ENCODE measurements around the gene PI4KA.

Gene PI4KA

DNA sequence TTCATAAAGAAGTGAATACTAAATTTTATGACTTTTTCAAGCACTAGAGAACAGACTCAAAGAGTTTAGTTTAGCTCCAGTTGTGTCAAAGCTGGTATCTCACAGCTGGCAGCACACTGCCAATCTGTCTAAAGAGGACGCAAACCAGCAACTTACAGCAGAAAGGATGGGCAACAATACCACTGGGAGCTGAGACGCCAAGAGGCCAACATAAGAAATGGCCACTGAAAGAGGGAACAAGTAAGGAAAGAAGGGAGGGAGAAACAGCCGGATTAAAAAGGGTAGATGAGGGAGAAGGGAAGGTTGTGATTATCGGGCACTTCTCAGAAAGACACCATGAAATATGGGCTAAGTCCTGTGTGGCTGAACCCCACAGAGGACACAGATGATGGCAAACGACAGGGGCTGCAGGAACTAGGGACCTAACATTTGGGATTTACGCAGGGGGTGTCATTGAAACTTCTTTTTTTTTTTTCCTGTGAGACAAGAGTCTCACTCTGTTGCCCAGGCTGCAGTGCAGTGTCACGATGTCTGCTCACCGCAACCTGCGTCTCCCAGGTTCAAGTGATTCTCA is 43.0 kb downstream of the PI4KA start:
- in situ Hi-C loops (cut with MboI; ENCODE audit: low pct_unique_long_range_greater_than_20kb, low sequenced_read_pairs, unreplicated experiment) = no loop called here
- no peak for TF ChIP-seq CTCF (IDR thresholded peaks at IDR 0.05; ENCODE audit: extremely low read depth, insufficient read depth, missing control alignments)

DNA sequence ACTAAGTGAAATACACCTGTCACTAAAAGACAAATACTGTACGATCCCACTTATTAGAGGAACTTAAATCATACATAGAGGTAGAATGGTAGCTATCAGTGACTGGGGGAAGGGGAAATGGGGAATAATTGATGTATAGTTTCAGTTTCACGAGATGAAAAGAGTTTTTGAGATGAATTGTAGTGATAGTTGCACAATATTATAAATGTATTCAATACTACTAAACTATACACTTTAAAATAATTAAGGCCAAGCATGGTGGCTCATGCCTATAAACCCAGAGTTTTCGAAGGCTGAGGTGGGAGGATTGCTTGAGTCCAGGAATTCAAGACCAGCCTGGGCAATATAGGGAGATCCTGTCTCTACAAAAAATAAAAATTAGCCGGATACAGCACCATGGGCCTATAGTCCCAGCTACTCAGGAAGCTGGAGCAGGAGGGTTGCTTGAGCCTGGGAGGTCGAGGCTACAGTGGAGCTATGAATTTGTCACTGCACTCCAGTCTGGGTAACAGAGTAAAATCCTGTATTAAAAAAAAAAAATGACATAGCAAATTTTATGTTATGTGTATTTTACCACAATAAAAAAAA is 44.3 kb downstream of the PI4KA start:
- DNase-seq (ENCODE audit: low spot score) = no peak
- in situ Hi-C loops (cut with MboI; ENCODE audit: low pct_unique_long_range_greater_than_20kb, low sequenced_read_pairs, unreplicated experiment) = no loop called here
- no peak for TF ChIP-seq CTCF (IDR thresholded peaks at IDR 0.05; ENCODE audit: extremely low read depth, insufficient read depth, missing control alignments)

More for the DNA sequence above, 43.0 kb downstream of the PI4KA start:
- DNase-seq (ENCODE audit: low spot score) = no peak

DNA sequence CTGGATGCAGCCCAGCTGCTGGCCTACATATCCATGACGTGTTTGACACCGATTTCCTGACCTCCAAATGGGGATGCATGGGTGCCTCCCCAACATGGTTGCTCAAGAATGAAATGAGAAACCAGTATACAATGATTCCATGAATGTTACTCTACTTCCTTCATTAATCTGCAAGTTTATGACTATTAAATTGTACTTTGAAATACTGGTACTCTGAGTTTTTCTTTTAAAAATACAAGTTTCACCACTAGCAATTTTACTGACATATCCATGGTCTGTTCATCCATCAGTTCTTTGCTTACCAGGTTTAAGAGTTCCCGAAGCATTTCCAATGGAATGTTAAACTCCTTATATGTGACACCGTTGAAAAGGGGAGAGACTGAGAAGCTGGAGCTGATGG is 45.6 kb downstream of the PI4KA start:
- TF ChIP-seq CTCF (IDR thresholded peaks at IDR 0.05; ENCODE audit: extremely low read depth, insufficient read depth, missing control alignments) = no peak
- DNase-seq (ENCODE audit: low spot score) = no peak
- in situ Hi-C loops (cut with MboI; ENCODE audit: low pct_unique_long_range_greater_than_20kb, low sequenced_read_pairs, unreplicated experiment) = no loop called here

DNA sequence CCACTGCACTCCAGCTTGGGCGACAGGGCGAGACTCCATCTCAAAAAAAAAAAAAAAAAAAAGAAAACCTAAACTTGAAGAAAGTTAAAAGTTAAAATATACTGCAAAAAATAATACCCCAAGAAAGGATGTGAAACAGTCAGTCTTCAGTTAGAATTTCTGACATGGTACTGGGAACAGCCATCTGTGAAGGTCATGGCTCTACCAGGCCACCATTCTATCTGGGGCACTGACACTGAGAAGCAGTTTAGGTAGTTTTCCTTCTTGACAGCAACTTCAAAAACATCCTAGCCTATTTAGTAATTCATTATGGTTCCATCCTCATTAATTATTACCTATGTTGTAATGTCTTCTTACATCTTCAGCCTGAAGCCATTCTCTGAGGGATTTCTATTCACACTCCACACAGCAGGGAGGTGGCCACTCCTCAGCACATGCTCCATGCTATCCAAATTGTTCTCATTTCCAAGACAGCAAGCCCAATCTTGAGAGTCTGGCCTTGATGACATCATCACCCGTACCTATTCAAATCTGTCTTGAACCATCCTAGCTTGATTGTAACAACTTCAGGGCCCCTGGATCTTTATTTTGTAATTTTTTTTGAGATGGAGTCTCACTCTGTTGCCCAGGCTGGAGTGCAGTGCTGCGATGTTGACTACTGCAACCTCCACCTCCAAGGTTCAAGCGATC is 46.5 kb downstream of the PI4KA start:
- no peak for DNase-seq (ENCODE audit: low spot score)
- in situ Hi-C loops (cut with MboI; ENCODE audit: low pct_unique_long_range_greater_than_20kb, low sequenced_read_pairs, unreplicated experiment) = no loop called here
- no peak for TF ChIP-seq CTCF (IDR thresholded peaks at IDR 0.05; ENCODE audit: extremely low read depth, insufficient read depth, missing control alignments)

DNA sequence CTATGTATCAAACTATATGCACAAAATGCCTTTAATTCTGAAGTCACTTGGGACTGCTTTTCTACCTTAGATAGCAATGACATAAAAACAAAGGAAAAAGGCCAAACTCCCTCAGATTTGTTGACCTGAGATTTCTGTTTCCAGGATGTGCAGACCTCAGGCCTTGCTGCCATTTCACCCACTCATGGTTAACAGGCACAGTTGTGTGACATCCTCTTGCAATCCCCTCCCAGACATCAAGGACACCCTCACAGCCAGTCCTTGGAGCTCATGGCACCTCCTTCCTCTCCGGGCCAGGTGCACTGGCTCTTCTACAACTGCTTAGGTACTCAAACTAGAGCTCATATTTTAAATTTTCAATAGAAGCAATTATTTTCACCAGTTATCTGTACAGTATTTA is 47.4 kb downstream of the PI4KA start:
- no peak for TF ChIP-seq CTCF (IDR thresholded peaks at IDR 0.05; ENCODE audit: extremely low read depth, insufficient read depth, missing control alignments)
- in situ Hi-C loops (cut with MboI; ENCODE audit: low pct_unique_long_range_greater_than_20kb, low sequenced_read_pairs, unreplicated experiment) = no loop called here
- DNase-seq (ENCODE audit: low spot score) = no peak

- DNase-seq (ENCODE audit: low spot score) = no peak
- no peak for TF ChIP-seq CTCF (IDR thresholded peaks at IDR 0.05; ENCODE audit: extremely low read depth, insufficient read depth, missing control alignments)
- in situ Hi-C loops (cut with MboI; ENCODE audit: low pct_unique_long_range_greater_than_20kb, low sequenced_read_pairs, unreplicated experiment) = no loop called here
Observed at GRCh38 chr22:20810645-20811044, 48.0 kb downstream of the PI4KA start.

Data from GM13977 (cell line).